Astrocyte (in vitro differentiated cells and primary cell): ENCODE measurements around the gene MT1H. TPM values are rescaled to one million over a fixed set of nuclear protein-coding genes. Genes with fewer than 3 reads are reported as not detected.
A peak's percentile ranks its signal among the peaks of the same experiment; 100 is the strongest.

Experiments
- DNase-seq: peaks from one replicate; pipeline ENCODE4 v3.0.0-alpha.2; 2010; ENCODE audit warnings: low read depth
- FAIRE-seq: peaks from 2 replicates; lab custom pipeline; 2011; peaks lifted over from hg19 to GRCh38; lab: Jason Lieb, UNC
- H2AFZ ChIP-seq: 2 replicates; pipeline ENCODE4 v1.6.0; 2012; ENCODE audit warnings: low read depth, low read length, inconsistent platforms
- H3K27ac ChIP-seq: 2 replicates; pipeline ENCODE4 v1.5.1; 2011; ENCODE audit warnings: low read depth, low read length, inconsistent platforms
- H3K27me3 ChIP-seq: 2 replicates; pipeline ENCODE4 v1.6.0; 2011; ENCODE audit warnings: low read length, inconsistent platforms; ENCODE audit not compliant: insufficient read depth
- H3K36me3 ChIP-seq: 2 replicates; pipeline ENCODE4 v1.5.1; 2011; ENCODE audit warnings: low read length, inconsistent platforms; ENCODE audit not compliant: insufficient read depth
- H3K4me1 ChIP-seq: 2 replicates; pipeline ENCODE4 v1.5.1; 2011; ENCODE audit warnings: low read length, inconsistent platforms; ENCODE audit not compliant: insufficient read depth
- H3K4me2 ChIP-seq: 2 replicates; pipeline ENCODE4 v1.6.0; 2012; ENCODE audit warnings: low read length, inconsistent platforms
- H3K4me3 ChIP-seq: 2 replicates; pipeline ENCODE4 v1.5.1; 2011; ENCODE audit warnings: low read depth, mild to moderate bottlenecking, low read length, inconsistent platforms; ENCODE audit not compliant: insufficient read depth
- H3K79me2 ChIP-seq: 2 replicates; pipeline ENCODE4 v1.6.0; 2012; ENCODE audit warnings: mild to moderate bottlenecking, low read length, inconsistent platforms; ENCODE audit not compliant: insufficient read depth
- H3K9ac ChIP-seq: 2 replicates; pipeline ENCODE4 v1.6.0; 2012; ENCODE audit warnings: mild to moderate bottlenecking, low read length, inconsistent platforms
- H3K9me3 ChIP-seq: 2 replicates; pipeline ENCODE4 v1.5.1; 2012; ENCODE audit warnings: low read depth, mild to moderate bottlenecking, low read length, inconsistent platforms; ENCODE audit not compliant: insufficient read depth
- H4K20me1 ChIP-seq: 2 replicates; pipeline ENCODE4 v1.6.0; 2012; ENCODE audit warnings: low read length, inconsistent platforms; ENCODE audit not compliant: insufficient read depth
- H3K27ac Mint-ChIP-seq: one replicate; pipeline ENCODE4 v1.8.0; 2021; ENCODE audit warnings: mild to moderate bottlenecking, mixed read lengths; ENCODE audit not compliant: unreplicated experiment
- H3K27me3 Mint-ChIP-seq: one replicate; pipeline ENCODE4 v1.8.0; 2021; ENCODE audit warnings: low read depth, mixed read lengths; ENCODE audit not compliant: unreplicated experiment
- H3K36me3 Mint-ChIP-seq: one replicate; pipeline ENCODE4 v1.8.0; 2021; ENCODE audit warnings: low read depth, mixed read lengths; ENCODE audit not compliant: unreplicated experiment
- H3K4me1 Mint-ChIP-seq: one replicate; pipeline ENCODE4 v1.8.0; 2021; ENCODE audit warnings: low read depth, mixed read lengths; ENCODE audit not compliant: unreplicated experiment
- H3K4me3 Mint-ChIP-seq: one replicate; pipeline ENCODE4 v1.8.0; 2021; ENCODE audit warnings: mild to moderate bottlenecking, moderate library complexity, mixed read lengths; ENCODE audit not compliant: unreplicated experiment
- H3K9me3 Mint-ChIP-seq: one replicate; pipeline ENCODE4 v1.8.0; 2021; ENCODE audit warnings: mild to moderate bottlenecking, mixed read lengths; ENCODE audit not compliant: unreplicated experiment
- EZH2 ChIP-seq: IDR thresholded peaks from 2 replicates; pipeline ENCODE4 v1.6.1; 2012; ENCODE audit warnings: mild to moderate bottlenecking, low read length, inconsistent platforms; ENCODE audit not compliant: insufficient read depth
- total RNA-seq: library from RNA; stranded (reverse); gene quantifications from 2 replicates; pipeline ENCODE4 v1.2.1, GENCODE V29; 2021
- TF ChIP-seq, protein P1 (sequence below): IDR thresholded peaks from 2 replicates; pipeline ENCODE4 v1.5.1; 2011; ENCODE audit warnings: low read depth, mild to moderate bottlenecking, inconsistent platforms, low read length, moderate library complexity; ENCODE audit not compliant: insufficient read depth

MT1H gene
- total RNA-seq, 1 donor from 2014 or later = not detected

DNA sequence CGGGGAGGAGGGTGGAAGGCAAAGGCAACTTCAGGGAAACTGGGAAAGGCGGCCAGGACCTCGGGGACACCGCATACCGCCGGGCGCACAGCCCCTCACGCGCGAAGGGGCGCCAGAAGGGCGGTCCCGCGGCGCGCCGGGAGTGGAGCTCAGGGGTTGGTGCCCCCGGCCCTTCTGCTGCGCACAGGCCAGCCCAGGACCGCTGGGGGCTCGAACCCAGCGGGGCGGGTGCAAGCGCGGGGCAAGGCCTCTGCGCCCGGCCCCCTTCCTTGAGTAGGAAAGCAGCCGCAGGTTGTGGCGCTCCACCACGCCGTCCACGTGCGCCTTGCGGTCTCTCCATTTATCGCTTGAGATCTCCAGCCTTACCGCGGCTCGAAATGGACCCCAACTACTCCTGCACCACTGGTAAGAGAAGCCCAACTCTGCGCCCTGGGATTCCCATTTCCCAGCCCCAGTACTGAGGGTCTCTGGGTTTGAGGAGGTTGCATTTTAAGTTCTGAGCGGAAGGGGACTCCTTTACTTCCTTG lies 34.1 kb upstream of the MT1H start:
- H3K4me3 Mint-ChIP-seq = no peak overlapping the region
- Histone ChIP-seq H3K4me2 (peak overlapping the region; percentile 70), H4K20me1 (no peaks in the 10 kb centered on the region), H2AFZ (peak overlapping the region; percentile 48), H3K27ac (no peak overlapping the region), H3K36me3 (no peaks in the 10 kb centered on the region), H3K4me1 (peaks cover 21% of the 10 kb centered on the region), H3K4me3 (peak overlapping the region; percentile 30), H3K27me3 (peaks cover 93% of the 10 kb centered on the region), H3K9ac (no peak overlapping the region), H3K9me3 (no peaks in the 10 kb centered on the region), H3K79me2 (no peaks in the 10 kb centered on the region)
- H3K36me3 Mint-ChIP-seq = no peaks in the 10 kb centered on the region
- peaks cover 92% of the 10 kb centered on the region for H3K27me3 Mint-ChIP-seq
- H3K9me3 Mint-ChIP-seq = peaks cover 2% of the 10 kb centered on the region
- H3K4me1 Mint-ChIP-seq = peaks cover 8% of the 10 kb centered on the region
- DNase-seq = no peak
- no peak for FAIRE-seq
- TF ChIP-seq, protein P1, sequence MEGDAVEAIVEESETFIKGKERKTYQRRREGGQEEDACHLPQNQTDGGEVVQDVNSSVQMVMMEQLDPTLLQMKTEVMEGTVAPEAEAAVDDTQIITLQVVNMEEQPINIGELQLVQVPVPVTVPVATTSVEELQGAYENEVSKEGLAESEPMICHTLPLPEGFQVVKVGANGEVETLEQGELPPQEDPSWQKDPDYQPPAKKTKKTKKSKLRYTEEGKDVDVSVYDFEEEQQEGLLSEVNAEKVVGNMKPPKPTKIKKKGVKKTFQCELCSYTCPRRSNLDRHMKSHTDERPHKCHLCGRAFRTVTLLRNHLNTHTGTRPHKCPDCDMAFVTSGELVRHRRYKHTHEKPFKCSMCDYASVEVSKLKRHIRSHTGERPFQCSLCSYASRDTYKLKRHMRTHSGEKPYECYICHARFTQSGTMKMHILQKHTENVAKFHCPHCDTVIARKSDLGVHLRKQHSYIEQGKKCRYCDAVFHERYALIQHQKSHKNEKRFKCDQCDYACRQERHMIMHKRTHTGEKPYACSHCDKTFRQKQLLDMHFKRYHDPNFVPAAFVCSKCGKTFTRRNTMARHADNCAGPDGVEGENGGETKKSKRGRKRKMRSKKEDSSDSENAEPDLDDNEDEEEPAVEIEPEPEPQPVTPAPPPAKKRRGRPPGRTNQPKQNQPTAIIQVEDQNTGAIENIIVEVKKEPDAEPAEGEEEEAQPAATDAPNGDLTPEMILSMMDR = no peak
- TF ChIP-seq EZH2 = peak; percentile 98
- no peak overlapping the region for H3K27ac Mint-ChIP-seq

DNA sequence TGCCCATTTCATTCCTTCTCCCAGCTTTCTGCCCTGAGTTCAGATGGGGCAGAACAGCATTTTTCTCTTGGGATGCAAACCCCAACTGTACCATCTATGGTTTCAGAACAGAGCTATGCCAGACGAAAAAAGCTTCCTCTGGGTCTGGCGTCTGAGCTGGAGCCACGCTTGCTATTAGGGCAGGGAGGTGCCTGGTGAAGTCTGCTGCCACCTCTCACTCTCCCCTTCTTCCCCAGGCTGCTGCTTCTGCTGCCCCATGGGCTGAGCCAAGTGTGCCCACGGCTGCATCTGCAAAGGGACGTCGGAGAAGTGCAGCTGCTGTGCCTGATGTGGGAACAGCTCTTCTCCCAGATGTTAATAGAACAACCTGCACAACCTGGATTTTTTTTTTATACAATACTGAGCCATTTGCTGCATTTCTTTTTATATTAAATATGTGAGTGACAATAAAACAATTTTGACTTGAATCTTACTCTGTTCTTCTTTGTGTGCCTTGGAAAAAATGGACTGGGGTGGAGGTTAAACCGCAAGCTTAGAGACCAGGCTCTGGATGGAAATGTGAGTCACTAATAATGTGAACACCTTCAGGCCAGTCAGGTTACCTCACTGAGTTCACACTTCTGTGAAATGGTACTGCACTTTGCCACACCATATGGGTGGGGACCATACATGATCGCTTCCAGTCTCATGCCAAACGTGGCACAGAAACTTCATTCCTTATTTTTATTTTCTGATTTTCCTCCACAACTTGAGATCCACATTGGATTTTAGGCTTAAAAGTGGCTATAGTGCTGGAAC lies 32.8 kb upstream of the MT1H start:
- Histone ChIP-seq H4K20me1 (no peaks in the 10 kb centered on the region), H3K9ac (no peak overlapping the region), H3K79me2 (no peaks in the 10 kb centered on the region), H3K4me1 (peaks cover 21% of the 10 kb centered on the region), H3K4me3 (no peak overlapping the region), H3K27ac (no peak overlapping the region), H3K27me3 (peaks cover 96% of the 10 kb centered on the region), H3K9me3 (no peaks in the 10 kb centered on the region), H2AFZ (no peak overlapping the region), H3K36me3 (no peaks in the 10 kb centered on the region), H3K4me2 (no peak overlapping the region)
- Mint-ChIP-seq H3K9me3 (peaks cover 2% of the 10 kb centered on the region), H3K4me3 (peak overlapping the region; percentile 34), H3K27me3 (peaks cover 90% of the 10 kb centered on the region), H3K4me1 (peaks cover 8% of the 10 kb centered on the region), H3K36me3 (no peaks in the 10 kb centered on the region), H3K27ac (no peak overlapping the region)
- FAIRE-seq = no peak
- no peak for TF ChIP-seq EZH2
- TF ChIP-seq, protein P1 = no peak
- no peak for DNase-seq
